Keratinocyte (primary cell): Measurements from ENCODE around the gene FOXP4.
"Not testable (repeated sequence)": the region's sequence is repeated elsewhere in the genome, so short reads cannot be mapped to it uniquely, and the experiment has no call there.

Source experiments
- CTCF ChIP-seq, 3 experiments: IDR thresholded peaks in 1 of 3; conservative IDR thresholded peaks in 1 of 3; optimal IDR thresholded peaks in 1 of 3; 2 replicates in 2 of 3; 3 replicates in 1 of 3; pipeline versions ENCODE3 to v1.5.1; 2011; ENCODE audit warnings: low read length in 3 of 3, mild to moderate bottlenecking in 3 of 3, moderate library complexity in 2 of 3, control low read depth in 1 of 3, inconsistent platforms in 1 of 3; ENCODE audit not compliant: insufficient read depth in 2 of 3; ENCODE audit errors: extremely low read depth in 1 of 3
- EZH2 ChIP-seq: IDR thresholded peaks from one replicate; pipeline ENCODE4 v1.6.1; 2012; ENCODE audit warnings: inconsistent platforms, mild to moderate bottlenecking, low read length, moderate library complexity

GRCh38 chr6:41619193-41619592 lies 73.0 kb downstream of the FOXP4 start:
- not testable (repeated sequence) for TF ChIP-seq CTCF (optimal IDR thresholded peaks at IDR 0.05 in 1 of 3, IDR thresholded peaks at IDR 0.05 in 1 of 3, conservative IDR thresholded peaks at IDR 0.05 in 1 of 3; ENCODE audit: extremely low read depth in 1 of 3, insufficient read depth in 2 of 3, low read length in 3 of 3); EZH2
